Measurements from ENCODE around the gene DLGAP1.

DNA sequence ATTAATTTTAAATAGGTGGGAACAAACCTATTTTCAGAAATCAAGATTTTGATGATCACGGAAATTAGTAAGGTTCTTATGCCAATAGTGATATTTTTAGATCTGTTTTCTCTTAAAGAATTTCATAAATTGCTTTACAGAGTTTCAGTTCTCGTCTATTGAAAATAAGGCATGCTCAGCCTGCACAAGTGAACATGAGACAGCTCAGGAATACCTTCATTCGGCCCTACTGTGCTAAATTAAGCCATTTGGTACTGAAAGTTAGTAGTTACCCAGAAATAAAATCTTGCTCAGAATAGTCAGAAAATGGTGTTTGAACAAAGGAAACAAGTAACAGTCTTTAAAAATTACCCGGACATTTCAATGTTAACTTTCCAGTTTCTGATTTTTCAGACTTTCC is 60.4 kb downstream of the DLGAP1 start:
- TF ChIP-seq ZNF292 (CRISPR knock-in tag; IDR thresholded peaks at IDR 0.05; ENCODE audit: borderline replicate concordance, low read depth) (no peak), ZNF274 (CRISPR knock-in tag; IDR thresholded peaks at IDR 0.05) (no peak), ASH2L (IDR thresholded peaks at IDR 0.05; ENCODE audit: insufficient read length, low read depth, low read length) (no peak), ZNF850 (CRISPR knock-in tag; conservative IDR thresholded peaks at IDR 0.05) (no peak)
- TF ChIP-seq, protein P1, sequence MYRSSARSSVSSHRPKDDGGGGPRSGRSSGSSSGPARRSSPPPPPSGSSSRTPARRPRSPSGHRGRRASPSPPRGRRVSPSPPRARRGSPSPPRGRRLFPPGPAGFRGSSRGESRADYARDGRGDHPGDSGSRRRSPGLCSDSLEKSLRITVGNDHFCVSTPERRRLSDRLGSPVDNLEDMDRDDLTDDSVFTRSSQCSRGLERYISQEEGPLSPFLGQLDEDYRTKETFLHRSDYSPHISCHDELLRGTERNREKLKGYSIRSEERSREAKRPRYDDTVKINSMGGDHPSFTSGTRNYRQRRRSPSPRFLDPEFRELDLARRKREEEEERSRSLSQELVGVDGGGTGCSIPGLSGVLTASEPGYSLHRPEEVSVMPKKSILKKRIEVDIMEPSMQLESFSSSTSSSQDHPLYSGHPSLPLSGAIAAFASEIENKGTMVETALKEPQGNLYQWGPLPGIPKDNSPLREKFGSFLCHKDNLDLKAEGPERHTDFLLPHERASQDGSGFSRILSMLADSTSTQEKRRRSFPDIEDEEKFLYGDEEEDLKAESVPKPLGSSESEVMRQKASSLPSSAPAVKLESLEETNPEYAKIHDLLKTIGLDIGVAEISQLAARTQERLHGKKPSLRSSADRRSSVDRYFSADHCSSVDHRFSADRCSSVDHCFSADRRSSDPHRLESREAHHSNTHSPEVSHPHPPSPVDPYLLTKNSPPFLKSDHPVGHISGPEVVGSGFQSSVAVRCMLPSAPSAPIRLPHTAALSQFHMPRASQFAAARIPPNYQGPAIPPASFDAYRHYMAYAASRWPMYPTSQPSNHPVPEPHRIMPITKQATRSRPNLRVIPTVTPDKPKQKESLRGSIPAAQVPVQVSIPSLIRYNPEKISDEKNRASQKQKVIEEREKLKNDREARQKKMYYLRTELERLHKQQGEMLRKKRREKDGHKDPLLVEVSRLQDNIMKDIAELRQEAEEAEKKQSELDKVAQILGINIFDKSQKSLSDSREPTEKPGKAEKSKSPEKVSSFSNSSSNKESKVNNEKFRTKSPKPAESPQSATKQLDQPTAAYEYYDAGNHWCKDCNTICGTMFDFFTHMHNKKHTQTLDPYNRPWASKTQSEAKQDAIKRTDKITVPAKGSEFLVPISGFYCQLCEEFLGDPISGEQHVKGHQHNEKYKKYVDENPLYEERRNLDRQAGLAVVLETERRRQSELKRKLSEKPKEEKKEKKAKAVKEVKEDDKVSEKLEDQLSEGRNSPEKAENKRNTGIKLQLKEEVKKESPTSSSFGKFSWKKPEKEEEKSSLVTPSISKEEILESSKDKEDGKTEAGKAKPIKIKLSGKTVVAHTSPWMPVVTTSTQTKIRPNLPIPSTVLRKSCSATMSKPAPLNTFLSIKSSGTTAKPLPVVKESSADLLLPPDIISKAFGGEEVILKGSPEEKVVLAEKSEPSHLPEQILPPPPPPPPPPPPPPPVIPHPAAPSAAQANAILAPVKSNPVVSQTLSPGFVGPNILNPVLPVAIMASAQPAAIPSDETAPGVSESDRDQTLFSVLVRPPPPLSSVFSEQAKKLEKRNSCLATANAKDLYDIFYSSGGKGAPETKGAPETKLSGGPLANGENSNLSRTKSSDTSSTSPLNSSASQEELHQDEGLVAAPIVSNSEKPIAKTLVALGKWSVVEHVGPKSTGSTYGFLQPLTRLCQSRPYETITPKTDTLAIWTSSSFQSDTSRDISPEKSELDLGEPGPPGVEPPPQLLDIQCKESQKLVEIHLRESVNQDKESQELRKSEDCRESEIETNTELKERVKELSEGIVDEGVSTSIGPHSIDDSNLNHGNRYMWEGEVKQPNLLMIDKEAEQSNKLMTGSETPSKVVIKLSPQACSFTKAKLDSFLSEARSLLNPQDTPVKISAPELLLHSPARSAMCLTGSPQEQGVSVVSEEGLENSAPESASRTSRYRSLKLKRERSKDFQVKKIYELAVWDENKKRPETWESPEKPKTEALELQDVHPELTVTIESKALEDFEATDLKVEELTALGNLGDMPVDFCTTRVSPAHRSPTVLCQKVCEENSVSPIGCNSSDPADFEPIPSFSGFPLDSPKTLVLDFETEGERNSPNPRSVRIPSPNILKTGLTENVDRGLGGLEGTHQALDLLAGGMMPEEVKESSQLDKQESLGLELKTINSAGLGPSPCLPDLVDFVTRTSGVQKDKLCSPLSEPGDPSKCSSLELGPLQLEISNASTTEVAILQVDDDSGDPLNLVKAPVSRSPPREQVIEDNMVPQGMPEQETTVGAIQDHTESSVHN (CRISPR knock-in tag; IDR thresholded peaks at IDR 0.05) = no peak
- TF ChIP-seq, protein P2, sequence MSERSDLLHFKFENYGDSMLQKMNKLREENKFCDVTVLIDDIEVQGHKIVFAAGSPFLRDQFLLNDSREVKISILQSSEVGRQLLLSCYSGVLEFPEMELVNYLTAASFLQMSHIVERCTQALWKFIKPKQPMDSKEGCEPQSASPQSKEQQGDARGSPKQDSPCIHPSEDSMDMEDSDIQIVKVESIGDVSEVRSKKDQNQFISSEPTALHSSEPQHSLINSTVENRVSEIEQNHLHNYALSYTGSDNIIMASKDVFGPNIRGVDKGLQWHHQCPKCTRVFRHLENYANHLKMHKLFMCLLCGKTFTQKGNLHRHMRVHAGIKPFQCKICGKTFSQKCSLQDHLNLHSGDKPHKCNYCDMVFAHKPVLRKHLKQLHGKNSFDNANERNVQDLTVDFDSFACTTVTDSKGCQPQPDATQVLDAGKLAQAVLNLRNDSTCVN (CRISPR knock-in tag; IDR thresholded peaks at IDR 0.05; ENCODE audit: borderline replicate concordance) = no peak

All from HepG2 (cell line).